DOHH2 (cell line): ENCODE results near the gene SYT6.

ENCODE experiments used
- EZH2phosphoT487 ChIP-seq: fragments of 200-600 bp; sonication (generic); IDR thresholded peaks from 2 replicates; pipeline ENCODE4 v1.6.1; 2017; ENCODE audit warnings: borderline replicate concordance, mild to moderate bottlenecking, antibody characterized with exemption, low read length, moderate library complexity, mixed read lengths
- TF ChIP-seq, protein P1 (sequence below): fragments of 200-600 bp; sonication (generic); IDR thresholded peaks from one replicate; pipeline ENCODE4 v1.5.1; 2014; ENCODE audit warnings: antibody characterized with exemption, mild to moderate bottlenecking, low read depth, low read length; ENCODE audit not compliant: poor library complexity, severe bottlenecking

DNA sequence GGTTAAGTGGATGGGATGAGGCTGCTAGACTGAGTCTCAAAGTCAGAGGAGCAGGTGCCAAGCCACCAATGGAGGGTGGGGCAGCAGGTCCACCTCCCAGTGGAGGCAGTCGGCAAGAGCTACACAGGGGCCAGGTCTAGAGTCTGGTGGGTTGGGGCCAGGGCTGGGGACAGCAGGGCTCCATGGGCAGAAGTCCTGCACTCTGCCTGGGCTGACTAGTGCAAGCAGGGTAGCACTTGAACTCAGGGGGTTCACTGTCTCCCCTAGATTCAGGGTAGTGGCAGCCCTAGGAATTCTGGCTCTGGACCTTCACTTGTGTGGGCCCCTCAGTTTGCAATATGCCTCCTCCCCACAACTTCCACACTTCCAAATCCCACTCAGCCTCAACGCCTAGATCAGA, 66.2 kb downstream of the SYT6 start:
- TF ChIP-seq, protein P1, sequence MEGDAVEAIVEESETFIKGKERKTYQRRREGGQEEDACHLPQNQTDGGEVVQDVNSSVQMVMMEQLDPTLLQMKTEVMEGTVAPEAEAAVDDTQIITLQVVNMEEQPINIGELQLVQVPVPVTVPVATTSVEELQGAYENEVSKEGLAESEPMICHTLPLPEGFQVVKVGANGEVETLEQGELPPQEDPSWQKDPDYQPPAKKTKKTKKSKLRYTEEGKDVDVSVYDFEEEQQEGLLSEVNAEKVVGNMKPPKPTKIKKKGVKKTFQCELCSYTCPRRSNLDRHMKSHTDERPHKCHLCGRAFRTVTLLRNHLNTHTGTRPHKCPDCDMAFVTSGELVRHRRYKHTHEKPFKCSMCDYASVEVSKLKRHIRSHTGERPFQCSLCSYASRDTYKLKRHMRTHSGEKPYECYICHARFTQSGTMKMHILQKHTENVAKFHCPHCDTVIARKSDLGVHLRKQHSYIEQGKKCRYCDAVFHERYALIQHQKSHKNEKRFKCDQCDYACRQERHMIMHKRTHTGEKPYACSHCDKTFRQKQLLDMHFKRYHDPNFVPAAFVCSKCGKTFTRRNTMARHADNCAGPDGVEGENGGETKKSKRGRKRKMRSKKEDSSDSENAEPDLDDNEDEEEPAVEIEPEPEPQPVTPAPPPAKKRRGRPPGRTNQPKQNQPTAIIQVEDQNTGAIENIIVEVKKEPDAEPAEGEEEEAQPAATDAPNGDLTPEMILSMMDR = no peak
- no peak for TF ChIP-seq EZH2phosphoT487
